GM21737 (cell line): ENCODE measurements around the gene DNAH9.

Source experiments
- ATAC-seq: cut with Tn5 transposase; IDR thresholded peaks from one replicate; pipeline ENCODE4 v1.9.1; 2021; ENCODE audit warnings: mild to moderate bottlenecking, moderate library complexity; ENCODE audit not compliant: unreplicated experiment

Gene DNAH9

DNA sequence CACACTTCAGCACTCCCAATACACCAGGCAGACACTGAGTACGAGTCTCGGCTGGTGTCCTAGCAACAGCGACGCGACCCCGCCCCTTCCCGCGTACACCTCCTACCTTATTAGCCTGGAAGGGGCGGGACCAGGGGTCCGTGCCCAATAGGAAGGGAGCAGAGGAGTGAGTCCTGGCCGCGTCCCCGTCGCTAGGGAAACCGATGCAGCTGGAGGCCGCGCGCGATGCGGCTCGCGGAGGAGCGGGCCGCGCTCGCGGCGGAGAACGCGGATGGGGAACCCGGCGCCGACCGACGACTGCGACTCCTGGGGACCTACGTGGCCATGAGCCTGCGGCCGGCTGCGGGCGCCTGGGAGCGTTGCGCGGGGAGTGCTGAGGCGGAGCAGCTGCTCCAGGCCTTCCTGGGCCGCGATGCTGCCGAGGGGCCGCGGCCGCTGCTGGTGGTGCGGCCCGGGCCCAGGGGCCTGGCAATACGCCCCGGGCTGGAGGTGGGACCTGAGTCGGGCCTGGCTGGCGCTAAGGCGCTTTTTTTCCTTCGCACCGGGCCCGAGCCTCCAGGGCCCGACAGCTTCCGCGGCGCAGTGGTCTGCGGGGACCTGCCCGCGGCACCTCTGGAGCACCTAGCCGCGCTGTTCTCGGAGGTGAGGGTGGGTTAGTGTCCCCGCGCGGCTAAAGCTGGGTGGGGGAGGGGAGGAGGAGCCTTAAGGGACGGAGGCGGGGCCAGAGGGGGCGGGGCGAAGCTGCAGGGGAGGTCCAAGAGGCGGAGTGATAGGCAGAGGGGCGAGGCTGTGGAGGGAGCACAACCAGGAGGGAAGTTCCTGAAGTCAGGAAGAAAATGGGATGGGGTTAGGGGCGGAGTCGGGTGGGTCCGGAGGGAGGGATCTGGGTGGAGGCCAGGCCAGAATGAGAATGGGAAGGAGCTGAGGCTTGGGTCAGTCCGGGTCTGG lies at the start of gene DNAH9:
Gene DNAH9 (plus strand): TSS at position 197 of the 948 bp plus-strand sequence. CDS start 29 bp downstream, at position 226.
- ATAC-seq = no peak

- ATAC-seq = no peak
These were observed 47.8 kb upstream of the DNAH9 start for GRCh38 chr17:11550431-11550830.

- no peak for ATAC-seq
These were observed 46.8 kb upstream of the DNAH9 start for GRCh38 chr17:11551442-11551841.

GRCh38 chr17:11553135-11553534 lies 45.1 kb upstream of the DNAH9 start:
- no peak for ATAC-seq

DNA sequence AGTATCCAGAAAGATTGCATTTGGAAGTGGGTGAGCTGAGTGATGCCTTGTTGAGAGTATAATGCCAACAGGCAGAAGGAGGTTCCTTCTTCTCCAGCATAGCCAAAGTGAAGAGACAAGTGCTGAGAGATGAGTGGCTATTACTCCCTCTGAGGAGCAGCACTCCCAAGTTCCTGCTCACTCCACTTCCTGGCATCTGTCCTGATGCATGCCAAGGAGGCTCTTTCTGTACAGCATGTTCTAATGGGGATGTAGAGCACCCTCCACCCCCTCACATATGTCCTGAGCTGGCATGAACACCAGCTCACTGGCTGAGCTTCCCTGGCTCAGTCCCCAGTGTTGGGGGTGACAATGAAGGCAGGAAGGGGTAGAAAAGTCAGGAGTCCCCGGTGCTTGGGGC lies 44.2 kb upstream of the DNAH9 start:
- ATAC-seq = no peak

GRCh38 chr17:11554542-11554941 lies 43.7 kb upstream of the DNAH9 start:
- ATAC-seq = no peak

- no peak for ATAC-seq
These were observed 42.7 kb upstream of the DNAH9 start for GRCh38 chr17:11555530-11555929.

DNA sequence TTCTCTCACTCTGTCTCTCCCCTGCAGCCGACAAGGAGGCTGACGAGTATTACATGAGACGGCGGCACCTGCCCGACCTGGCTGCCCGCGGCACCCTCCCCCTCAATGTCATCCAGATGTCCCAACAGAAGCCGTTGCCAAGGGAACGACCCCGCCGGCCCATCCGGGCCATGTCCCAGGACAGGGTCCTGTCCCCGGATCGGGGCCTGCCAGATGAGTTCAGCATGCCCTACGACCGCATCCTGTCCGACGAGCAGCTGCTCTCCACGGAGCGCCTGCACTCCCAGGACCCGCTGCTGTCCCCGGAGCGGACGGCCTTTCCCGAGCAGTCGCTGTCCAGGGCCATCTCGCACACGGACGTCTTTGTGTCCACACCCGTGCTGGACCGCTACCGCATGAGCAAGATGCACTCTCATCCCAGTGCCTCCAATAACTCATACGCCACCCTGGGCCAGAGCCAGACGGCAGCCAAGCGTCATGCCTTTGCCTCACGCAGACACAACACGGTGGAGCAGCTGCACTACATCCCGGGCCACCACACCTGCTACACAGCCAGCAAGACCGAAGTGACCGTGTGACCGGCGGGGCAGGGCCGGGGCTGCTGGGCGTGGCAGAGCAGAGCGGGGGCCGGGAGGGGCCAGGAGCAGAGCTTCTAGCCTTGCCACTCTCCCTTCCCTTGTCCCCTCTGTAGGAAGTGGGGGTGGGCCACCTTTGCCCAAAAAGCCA lies 40.4 kb upstream of the DNAH9 start:
- no peak for ATAC-seq

GRCh38 chr17:11558681-11559234 lies 39.5 kb upstream of the DNAH9 start:
- no peak for ATAC-seq

GRCh38 chr17:11559601-11560000 lies 38.7 kb upstream of the DNAH9 start:
- ATAC-seq = no peak

DNA sequence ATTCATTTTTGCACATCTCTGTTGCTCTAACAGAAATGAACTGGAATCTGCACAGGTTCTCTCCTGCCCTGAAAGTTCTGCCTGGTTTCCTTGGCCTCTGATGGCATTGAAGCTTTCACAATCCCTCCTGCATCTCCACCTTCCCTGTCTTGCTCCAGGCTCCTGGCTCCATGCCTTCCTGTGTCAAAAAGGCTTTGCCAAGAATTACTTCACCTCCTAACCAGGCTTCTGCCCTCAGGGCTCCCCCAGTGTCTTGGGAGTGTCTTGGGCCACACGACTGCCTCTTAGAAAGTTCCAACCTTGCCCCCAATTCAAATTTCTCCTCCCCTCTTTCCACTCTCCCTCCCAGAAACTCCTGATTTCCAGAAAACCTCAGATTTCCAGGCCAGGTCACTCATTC lies 37.0 kb upstream of the DNAH9 start:
- ATAC-seq = no peak

- ATAC-seq = no peak
These were observed 36.6 kb upstream of the DNAH9 start for GRCh38 chr17:11561702-11562101.

DNA sequence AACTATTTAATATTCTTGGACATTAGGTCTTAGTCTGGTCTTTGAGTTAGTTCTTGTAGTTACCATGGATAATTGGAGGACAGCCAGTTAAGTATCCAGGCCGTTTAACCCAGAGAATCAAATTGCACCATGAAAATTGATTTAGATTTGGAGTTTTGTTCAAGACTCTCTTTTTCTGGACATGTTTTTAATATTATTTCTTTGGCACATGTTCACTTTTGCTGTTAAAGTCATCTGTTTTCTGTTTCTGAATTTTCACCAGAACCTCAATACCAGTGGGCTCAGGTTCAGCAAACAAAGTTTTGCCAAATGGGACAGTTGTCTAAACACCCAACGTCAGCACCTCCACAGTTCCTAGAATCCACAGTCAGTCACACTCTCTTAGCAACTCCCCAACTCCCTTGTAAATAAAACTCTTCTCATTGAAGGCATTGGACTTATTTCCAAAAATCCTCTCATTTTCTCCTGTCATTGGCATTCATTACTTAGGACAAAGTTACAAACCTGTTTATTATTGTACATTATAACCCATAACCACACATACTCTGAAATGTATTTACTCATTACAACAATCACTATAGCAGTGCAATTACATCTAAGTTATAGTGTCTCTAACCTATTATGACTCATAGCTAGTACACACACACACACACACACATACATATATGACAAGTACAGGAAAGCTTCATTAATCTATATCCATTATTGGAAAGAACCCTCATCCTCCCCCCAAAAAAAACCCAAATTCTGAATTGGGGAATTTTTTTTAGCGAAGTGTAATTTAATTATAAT lies 33.5 kb upstream of the DNAH9 start:
- ATAC-seq = no peak

- ATAC-seq = no peak
These were observed 32.7 kb upstream of the DNAH9 start for GRCh38 chr17:11565591-11565990.

GRCh38 chr17:11578998-11579397 lies 19.3 kb upstream of the DNAH9 start:
- ATAC-seq = no peak

- ATAC-seq = no peak
These were observed 17.6 kb upstream of the DNAH9 start for GRCh38 chr17:11580677-11581076.

- no peak for ATAC-seq
These were observed 16.1 kb upstream of the DNAH9 start for GRCh38 chr17:11582217-11582616.

DNA sequence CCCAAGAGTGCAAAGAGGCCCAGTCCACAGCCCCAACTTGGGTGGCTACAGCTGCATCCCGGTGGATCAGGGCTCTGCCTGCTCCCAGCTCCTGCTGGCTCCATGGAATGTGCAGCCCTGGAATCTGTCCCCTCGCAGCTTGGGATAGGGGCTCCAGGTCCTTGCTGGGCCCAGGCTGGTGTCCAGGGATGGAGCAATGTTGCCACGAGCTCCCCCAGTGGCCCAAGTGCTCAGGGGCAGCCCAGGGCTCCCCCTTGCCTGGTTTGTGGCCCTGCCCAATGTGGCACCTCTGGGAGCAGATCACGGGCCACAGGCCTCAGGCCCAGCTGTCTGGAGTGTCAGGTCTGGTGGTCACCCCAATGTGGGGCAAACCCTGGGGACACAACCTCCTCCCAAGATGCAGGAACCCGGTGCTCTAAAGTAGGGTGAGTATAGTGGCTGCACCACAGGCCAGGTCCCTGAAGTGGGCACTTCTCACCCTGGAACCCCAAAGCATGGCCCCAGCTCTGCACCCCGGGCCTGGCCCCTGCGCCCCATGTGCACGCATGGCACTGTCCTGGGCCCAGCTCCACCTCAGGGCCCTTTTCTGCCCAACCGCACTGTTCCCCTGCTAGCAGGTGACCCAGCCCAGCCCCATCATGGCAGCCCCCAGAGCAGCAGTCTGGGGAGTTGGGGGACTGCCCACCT lies 14.8 kb upstream of the DNAH9 start:
- ATAC-seq = no peak

- no peak for ATAC-seq
These were observed 8.6 kb upstream of the DNAH9 start for GRCh38 chr17:11589716-11590115.

DNA sequence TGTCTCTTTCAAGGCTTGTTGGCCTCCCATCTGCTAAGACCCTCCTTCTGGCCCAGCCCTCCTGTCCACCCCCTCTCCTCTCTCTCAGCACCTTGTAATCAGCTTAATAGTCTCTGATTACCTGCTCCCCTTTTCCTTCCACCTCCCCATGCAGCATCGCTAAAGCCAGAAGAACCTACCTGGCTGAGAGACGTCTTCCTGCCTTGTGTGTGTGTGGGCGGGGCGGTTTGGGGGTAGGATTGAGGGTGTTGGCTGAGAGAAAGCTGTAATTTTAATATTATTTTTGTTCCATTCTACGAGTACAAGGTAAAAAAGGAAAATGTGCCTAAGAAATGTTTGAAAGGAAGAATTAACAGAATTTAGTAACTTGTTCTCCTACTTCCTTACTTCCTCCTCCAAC lies 3.4 kb downstream of the DNAH9 start:
- no peak for ATAC-seq
